Tibial artery (tissue), 4 donors: ENCODE data around the gene FBN2.
"Not testable (repeated sequence)": the region's sequence is repeated elsewhere in the genome, so short reads cannot be mapped to it uniquely, and the experiment has no call there.

Experiments used
- DNase-seq, 2 donors: peaks; one replicate each; pipeline ENCODE4 v3.0.0-alpha.2; 2019
- H3K27ac ChIP-seq, 2 donors: fragments of 200-600 bp; sonication (generic) in 1 of 2; 1 replicate in 1 of 2; 2 replicates in 1 of 2; pipeline ENCODE4 v1.5.1; 2018 to 2019; ENCODE audit warnings: mild to moderate bottlenecking in 1 of 2
- H3K27me3 ChIP-seq, 2 donors: fragments of 200-600 bp; sonication (generic) in 1 of 2; one replicate each; pipeline versions ENCODE4 v1.5.1 to v1.6.0; 2016 to 2019
- H3K36me3 ChIP-seq, 3 donors: fragments of 200-600 bp; sonication (generic) in 2 of 3; one replicate each; pipeline ENCODE4 v1.5.1; 2016 to 2019; ENCODE audit warnings: mild to moderate bottlenecking in 2 of 3
- H3K4me1 ChIP-seq, 4 donors: fragments of 200-600 bp; sonication (generic) in 2 of 4; 1 replicate in 3 of 4; 2 replicates in 1 of 4; pipeline ENCODE4 v1.5.1; 2016 to 2019
- H3K4me3 ChIP-seq, 2 donors: fragments of 200-600 bp; sonication (generic) in 1 of 2; 1 replicate in 1 of 2; 2 replicates in 1 of 2; pipeline ENCODE4 v1.5.1; 2018 to 2019; ENCODE audit warnings: mild to moderate bottlenecking in 2 of 2
- H3K9me3 ChIP-seq, 3 donors: fragments of 200-600 bp; sonication (generic) in 1 of 3; one replicate each; pipeline ENCODE4 v1.5.1; 2016 to 2019
- CTCF ChIP-seq, 2 experiments: fragments of 200-600 bp in 1 of 2; fragments of 450-650 bp in 1 of 2; IDR thresholded peaks; one replicate each; pipeline ENCODE4 v1.5.1; 2017 to 2019; ENCODE audit warnings: antibody characterized with exemption in 2 of 2, mild to moderate bottlenecking in 1 of 2, moderate library complexity in 1 of 2
- intact Hi-C: fragments of 100-400 bp; cut with DNase I; formaldehyde crosslinking; loops from one replicate; pipeline ENCODE4 v1.15.0; 2023; ENCODE audit warnings: low total_unique reads

The FBN2 gene

DNA sequence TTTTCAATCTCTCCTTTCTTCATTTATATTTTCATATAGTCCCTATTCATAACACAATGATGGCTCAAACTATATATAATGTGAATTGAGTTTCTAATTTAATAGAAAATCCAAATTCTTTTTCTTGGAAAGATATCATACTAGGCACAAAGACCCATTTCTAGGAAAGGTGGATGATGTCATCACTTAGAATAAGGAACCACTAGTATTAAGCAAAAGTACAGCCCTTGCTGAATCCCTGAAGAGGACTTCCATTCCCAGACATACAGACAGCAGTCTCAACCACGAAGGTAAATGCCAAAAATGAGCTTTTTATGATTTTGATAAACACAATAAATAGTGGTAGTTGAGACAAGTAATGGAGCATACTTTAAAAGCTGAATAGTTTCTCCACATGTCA lies 210.0 kb downstream of the FBN2 start:
- no peaks in the 10 kb centered on the region for H3K4me1 ChIP-seq
- no peak for TF ChIP-seq CTCF (IDR thresholded peaks at IDR 0.05)
- H3K27me3 ChIP-seq = no peaks in the 10 kb centered on the region
- no peak for DNase-seq
- no peak overlapping the region for H3K4me3 ChIP-seq
- no peaks in the 10 kb centered on the region for H3K9me3 ChIP-seq
- H3K36me3 ChIP-seq = no peaks in the 10 kb centered on the region
- intact Hi-C loops = no loop called here
- H3K27ac ChIP-seq = no peak overlapping the region

- H3K36me3 ChIP-seq, H3K27me3 ChIP-seq, DNase-seq, H3K27ac ChIP-seq, H3K9me3 ChIP-seq, intact Hi-C loops, H3K4me1 ChIP-seq, H3K4me3 ChIP-seq: not testable (repeated sequence)
These were observed 216.6 kb downstream of the FBN2 start for GRCh38 chr5:128321418-128321817.

DNA sequence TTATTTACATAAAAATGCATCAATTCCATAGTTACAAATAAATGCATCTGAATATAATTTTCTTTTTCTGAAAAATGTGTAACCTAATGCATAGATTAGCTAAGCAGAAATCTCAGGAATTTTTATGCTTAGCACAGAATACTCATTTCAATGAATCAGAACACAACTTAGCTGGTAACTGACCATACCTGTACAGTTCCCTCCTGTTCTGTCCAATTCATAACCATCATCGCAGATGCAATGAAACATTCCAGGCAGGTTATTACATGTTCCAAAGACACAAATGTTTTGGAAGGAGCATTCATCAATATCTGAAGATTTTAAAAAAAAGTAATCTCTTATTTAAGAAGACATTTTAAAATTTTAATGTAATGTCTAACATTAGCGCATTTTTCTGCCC lies 219.4 kb downstream of the FBN2 start:
- Histone ChIP-seq H3K9me3 (no peaks in the 10 kb centered on the region), H3K27ac (no peak overlapping the region), H3K4me3 (no peak overlapping the region), H3K36me3 (no peaks in the 10 kb centered on the region), H3K4me1 (no peaks in the 10 kb centered on the region), H3K27me3 (no peaks in the 10 kb centered on the region)
- DNase-seq = no peak
- no peak for TF ChIP-seq CTCF (IDR thresholded peaks at IDR 0.05)
- intact Hi-C loops = no loop called here

DNA sequence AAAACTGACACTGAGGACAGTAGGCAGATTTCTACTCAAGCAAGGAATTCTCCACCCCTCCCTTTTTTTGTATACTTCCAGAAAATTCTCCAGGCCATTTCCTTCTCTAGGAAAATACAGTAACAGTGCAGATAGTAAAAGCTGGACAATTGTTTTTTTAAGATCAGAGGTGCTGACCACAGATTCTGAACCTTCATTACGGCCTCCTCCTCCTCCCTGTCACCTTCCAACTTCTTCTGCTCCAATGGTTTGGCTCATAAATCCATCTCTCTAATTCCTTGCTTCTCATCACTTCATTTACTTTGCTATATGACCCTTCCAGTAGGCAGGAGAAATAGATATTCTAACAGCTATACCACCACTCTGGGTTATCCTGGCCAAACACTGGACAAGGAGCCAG lies 220.6 kb downstream of the FBN2 start:
- H3K27me3 ChIP-seq = no peaks in the 10 kb centered on the region
- no peaks in the 10 kb centered on the region for H3K9me3 ChIP-seq
- no peak overlapping the region for H3K4me3 ChIP-seq
- no peak for TF ChIP-seq CTCF (IDR thresholded peaks at IDR 0.05)
- H3K36me3 ChIP-seq = no peaks in the 10 kb centered on the region
- H3K27ac ChIP-seq = no peak overlapping the region
- no peaks in the 10 kb centered on the region for H3K4me1 ChIP-seq
- intact Hi-C loops = no loop called here
- DNase-seq = no peak

DNA sequence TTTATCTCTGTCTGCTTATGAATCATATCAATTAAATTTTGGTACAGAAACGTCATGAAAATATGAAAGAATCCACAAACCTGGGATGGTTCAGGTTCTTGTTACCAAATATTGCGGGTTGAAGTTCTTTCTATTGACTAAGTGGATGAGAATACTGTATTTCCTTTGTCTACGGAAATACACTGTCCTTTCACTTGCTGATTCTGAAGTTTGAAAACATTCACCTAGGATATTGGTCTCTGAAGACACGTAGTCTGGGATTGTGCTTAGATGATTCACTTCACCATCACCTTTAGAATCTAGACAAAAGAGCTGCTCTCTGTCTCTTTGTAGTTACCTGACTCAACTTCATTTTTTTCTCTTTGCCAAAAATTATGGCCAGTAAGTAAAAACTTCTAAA lies 222.4 kb downstream of the FBN2 start:
- no peaks in the 10 kb centered on the region for H3K4me1 ChIP-seq
- H3K36me3 ChIP-seq = no peaks in the 10 kb centered on the region
- H3K4me3 ChIP-seq = no peak overlapping the region
- no peak for DNase-seq
- no peak for TF ChIP-seq CTCF (IDR thresholded peaks at IDR 0.05)
- intact Hi-C loops = no loop called here
- H3K27me3 ChIP-seq = no peaks in the 10 kb centered on the region
- H3K27ac ChIP-seq = no peak overlapping the region
- no peaks in the 10 kb centered on the region for H3K9me3 ChIP-seq

DNA sequence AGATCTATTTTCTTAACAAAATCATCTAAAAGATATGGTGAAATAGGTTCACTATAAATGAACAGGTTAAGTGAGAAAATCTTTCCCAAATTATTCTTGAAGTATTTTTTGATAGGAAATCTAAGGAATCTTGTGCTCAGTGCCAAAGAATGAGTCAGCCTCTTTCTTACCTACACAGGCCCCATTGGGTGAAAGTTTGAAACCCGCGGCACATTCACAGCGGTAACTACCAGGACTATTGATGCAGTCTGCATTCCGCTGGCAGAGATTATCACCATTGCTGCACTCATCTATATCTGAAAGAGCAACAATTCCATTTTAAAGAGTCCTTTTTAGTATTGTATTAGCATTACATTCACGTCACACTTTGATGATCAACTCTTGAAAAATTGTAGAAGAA lies 232.7 kb downstream of the FBN2 start:
- TF ChIP-seq CTCF (IDR thresholded peaks at IDR 0.05) = no peak
- Histone ChIP-seq H3K36me3 (no peaks in the 10 kb centered on the region), H3K27ac (no peak overlapping the region), H3K9me3 (no peaks in the 10 kb centered on the region), H3K4me3 (no peak overlapping the region), H3K4me1 (no peaks in the 10 kb centered on the region), H3K27me3 (no peaks in the 10 kb centered on the region)
- intact Hi-C loops = no loop called here
- DNase-seq = no peak
